HEK293 (cell line): ENCODE results near the gene SPTY2D1.

Experiments
- CTCF ChIA-PET: fragments of 350-600 bp; formaldehyde crosslinking; extraction: SDS; loops from one replicate; lab custom pipeline; 2021; ENCODE audit warnings: antibody characterized with exemption; lab: Yijun Ruan, JAX
- POLR2A ChIA-PET: fragments of 300-600 bp; formaldehyde crosslinking; extraction: SDS; loops from one replicate; lab custom pipeline; 2020; ENCODE audit warnings: antibody characterized with exemption, inconsistent platforms; lab: Yijun Ruan, JAX
- H3K27ac ChIP-seq: fragments of 200-500 bp; sonication (Bioruptor generic); 2 replicates; pipeline ENCODE4 v1.5.1; 2014; ENCODE audit warnings: low read depth, low read length, control low read depth, inconsistent platforms; ENCODE audit errors: extremely low read depth
- H3K36me3 ChIP-seq, 2 experiments: fragments of 200-500 bp in 1 of 2; sonication (Bioruptor generic) in 1 of 2; 1 replicate in 1 of 2; 2 replicates in 1 of 2; pipeline ENCODE4 v1.5.1; 2014 to 2017; ENCODE audit warnings: inconsistent platforms in 2 of 2, low read length in 2 of 2; ENCODE audit not compliant: control insufficient read depth in 2 of 2, insufficient read depth in 1 of 2
- H3K4me1 ChIP-seq: fragments of 200-500 bp; sonication (Bioruptor generic); 2 replicates; pipeline ENCODE4 v1.5.1; 2014; ENCODE audit warnings: mild to moderate bottlenecking, low read length, inconsistent platforms; ENCODE audit not compliant: control insufficient read depth, insufficient read depth
- H3K4me3 ChIP-seq: 2 replicates; pipeline ENCODE4 v1.5.1; 2011; ENCODE audit warnings: low read depth, mild to moderate bottlenecking, control low read depth, low read length, moderate library complexity
- H3K9me3 ChIP-seq: fragments of 200-500 bp; sonication (Bioruptor generic); 2 replicates; pipeline ENCODE4 v1.5.1; 2014; ENCODE audit warnings: low read depth, low read length, inconsistent platforms; ENCODE audit not compliant: control insufficient read depth, insufficient read depth
- BCL11A ChIP-seq: fragments of 450-650 bp; formaldehyde crosslinking; IDR thresholded peaks from 2 replicates; pipeline ENCODE4 v1.5.1; 2016; ENCODE audit warnings: low read depth, missing biosample characterization, missing genetic modification characterization
- GLI2 ChIP-seq: fragments of 450-650 bp; formaldehyde crosslinking; IDR thresholded peaks from 2 replicates; pipeline ENCODE4; 2017; ENCODE audit warnings: missing biosample characterization, missing genetic modification characterization, low read depth, borderline replicate concordance
- HOXA7 ChIP-seq: sonication (generic); formaldehyde crosslinking; IDR thresholded peaks from 2 replicates; pipeline ENCODE4 v1.8.1; 2022; ENCODE audit warnings: missing genetic modification reagents, borderline replicate concordance
- KLF10 ChIP-seq: fragments of 450-650 bp; IDR thresholded peaks from 2 replicates; pipeline ENCODE4 v1.5.1; 2018; ENCODE audit warnings: missing biosample characterization, mild to moderate bottlenecking, missing genetic modification characterization
- ZBTB10 ChIP-seq: fragments of 450-650 bp; formaldehyde crosslinking; IDR thresholded peaks from 2 replicates; pipeline ENCODE4 v1.5.1; 2016; ENCODE audit warnings: missing biosample characterization, missing genetic modification characterization
- ZBTB8A ChIP-seq: fragments of 450-650 bp; formaldehyde crosslinking; IDR thresholded peaks from 2 replicates; pipeline ENCODE4 v1.5.1; 2016; ENCODE audit warnings: missing biosample characterization, missing genetic modification characterization
- ZNF132 ChIP-seq: fragments of 450-650 bp; formaldehyde crosslinking; IDR thresholded peaks from 2 replicates; pipeline ENCODE4 v1.5.1; 2017; ENCODE audit warnings: missing biosample characterization, missing genetic modification characterization, borderline replicate concordance
- ZNF18 ChIP-seq: fragments of 450-650 bp; formaldehyde crosslinking; IDR thresholded peaks from 2 replicates; pipeline ENCODE4 v1.5.1; 2016; ENCODE audit warnings: missing biosample characterization, missing genetic modification characterization
- ZNF26 ChIP-seq: fragments of 450-650 bp; formaldehyde crosslinking; IDR thresholded peaks from 2 replicates; pipeline ENCODE4 v1.5.1; 2016; ENCODE audit warnings: missing biosample characterization, missing genetic modification characterization
- ZNF274 ChIP-seq, 2 experiments: fragments of 200-500 bp in 1 of 2; fragments of 450-650 bp in 1 of 2; sonication (Bioruptor generic) in 1 of 2; formaldehyde crosslinking in 1 of 2; IDR thresholded peaks; 2 replicates each; pipeline versions ENCODE4 v1.5.1 to v1.6.1; 2014 to 2016; ENCODE audit warnings: borderline replicate concordance in 1 of 2, inconsistent platforms in 1 of 2, low read length in 1 of 2, missing biosample characterization in 1 of 2, missing genetic modification characterization in 1 of 2
- ZNF302 ChIP-seq: fragments of 450-650 bp; formaldehyde crosslinking; IDR thresholded peaks from 2 replicates; pipeline ENCODE4 v1.5.1; 2016; ENCODE audit warnings: missing biosample characterization, missing genetic modification characterization, low read depth
- ZNF311 ChIP-seq: fragments of 450-650 bp; formaldehyde crosslinking; IDR thresholded peaks from 2 replicates; pipeline ENCODE4 v1.5.1; 2017; ENCODE audit warnings: missing biosample characterization, missing genetic modification characterization, borderline replicate concordance
- ZNF341 ChIP-seq: fragments of 450-650 bp; formaldehyde crosslinking; IDR thresholded peaks from 2 replicates; pipeline ENCODE4; 2016; ENCODE audit warnings: low read depth, missing biosample characterization, missing genetic modification characterization
- ZNF449 ChIP-seq: fragments of 450-650 bp; formaldehyde crosslinking; IDR thresholded peaks from 2 replicates; pipeline ENCODE4 v1.5.1; 2017; ENCODE audit warnings: missing biosample characterization, mild to moderate bottlenecking, missing genetic modification characterization, moderate library complexity
- ZNF488 ChIP-seq: fragments of 450-650 bp; formaldehyde crosslinking; IDR thresholded peaks from 2 replicates; pipeline ENCODE4 v1.5.1; 2016; ENCODE audit warnings: missing biosample characterization, missing genetic modification characterization
- ZNF514 ChIP-seq: fragments of 450-650 bp; formaldehyde crosslinking; IDR thresholded peaks from 2 replicates; pipeline ENCODE4 v1.5.1; 2016; ENCODE audit warnings: missing biosample characterization, missing genetic modification characterization
- ZNF530 ChIP-seq: fragments of 450-650 bp; formaldehyde crosslinking; IDR thresholded peaks from 2 replicates; pipeline ENCODE4 v1.5.1; 2016; ENCODE audit warnings: low read depth, missing biosample characterization, missing genetic modification characterization
- ZNF677 ChIP-seq: fragments of 450-650 bp; IDR thresholded peaks from 2 replicates; pipeline ENCODE4 v1.5.0; 2018; ENCODE audit warnings: missing biosample characterization, mild to moderate bottlenecking, missing genetic modification characterization, moderate library complexity
- ZNF777 ChIP-seq: fragments of 450-650 bp; formaldehyde crosslinking; IDR thresholded peaks from 2 replicates; pipeline ENCODE4 v1.5.1; 2017; ENCODE audit warnings: missing biosample characterization, missing genetic modification characterization, borderline replicate concordance

The SPTY2D1 gene

GRCh38 chr11:18615628-18616392 is 18.3 kb downstream of the SPTY2D1 start:
- no peak overlapping the region for H3K4me3 ChIP-seq

More at GRCh38 chr11:18615628-18616392, 18.3 kb downstream of the SPTY2D1 start:
- no peak overlapping the region for H3K27ac ChIP-seq
- peaks cover 0 to 48% of the 10 kb centered on the region in 2 experiments; a peak in 1 of 3 replicates for H3K36me3 ChIP-seq
- TF ChIP-seq ZNF26 (tag by site-specific recombination) (no peak), ZNF677 (tag by site-specific recombination) (no peak), ZNF274 (IDR thresholded peaks at IDR 0.05; ENCODE audit: low read length) (no peak), ZNF274 (tag by site-specific recombination; IDR thresholded peaks at IDR 0.05; ENCODE audit: borderline replicate concordance) (no peak), GLI2 (no peak), BCL11A (tag by site-specific recombination) (no peak), ZNF311 (tag by site-specific recombination) (no peak), ZNF341 (tag by site-specific recombination) (no peak), ZBTB10 (tag by site-specific recombination) (no peak), ZNF488 (tag by site-specific recombination) (no peak), ZNF777 (no peak), ZNF18 (tag by site-specific recombination) (no peak), ZNF514 (no peak), KLF10 (tag by site-specific recombination) (no peak), ZNF302 (tag by site-specific recombination) (no peak), ZNF132 (tag by site-specific recombination) (no peak), ZNF530 (tag by site-specific recombination) (no peak), ZBTB8A (no peak), ZNF449 (tag by site-specific recombination) (no peak), HOXA7 (CRISPR knock-in tag) (no peak)
- no peaks in the 10 kb centered on the region for H3K4me1 ChIP-seq
- H3K9me3 ChIP-seq: no peaks in the 10 kb centered on the region
- ChIA-PET CTCF (interaction anchor here (0.5 kb wide), 1 partner anchor 563 kb away, joined by 3 read pairs; no protein-coding TSS in a partner anchor), POLR2A (no interaction called here)
